Fibroblast of lung (primary cell): ENCODE data around the gene LMNTD1. TPM values are rescaled to one million over a fixed set of nuclear protein-coding genes. Genes with fewer than 3 reads are reported as not detected.

Experiments
- DNase-seq, 2 donors: peaks; one replicate each; pipeline versions ENCODE4 v3.0.0 to v3.0.0-alpha.2; 2010; ENCODE audit warnings: low read depth in 2 of 2
- H2AFZ ChIP-seq: 2 replicates; pipeline ENCODE4 v1.5.1; 2012; ENCODE audit warnings: low read length, control low read depth, inconsistent platforms
- H3K27ac ChIP-seq: 2 replicates; pipeline ENCODE4 v1.5.1; 2011; ENCODE audit warnings: low read length, control low read depth; ENCODE audit not compliant: insufficient read depth
- H3K27me3 ChIP-seq: 2 replicates; pipeline ENCODE4 v1.5.1; 2011; ENCODE audit warnings: mild to moderate bottlenecking, low read length; ENCODE audit not compliant: control insufficient read depth, insufficient read depth
- H3K36me3 ChIP-seq: 2 replicates; pipeline ENCODE4 v1.5.1; 2011; ENCODE audit warnings: low read length; ENCODE audit not compliant: control insufficient read depth, insufficient read depth
- H3K4me1 ChIP-seq: 2 replicates; pipeline ENCODE4 v1.5.1; 2011; ENCODE audit warnings: low read length; ENCODE audit not compliant: control insufficient read depth, insufficient read depth; ENCODE audit errors: extremely low read depth
- H3K4me2 ChIP-seq: 2 replicates; pipeline ENCODE4 v1.5.1; 2011; ENCODE audit warnings: low read length, control low read depth; ENCODE audit not compliant: insufficient read depth; ENCODE audit errors: extremely low read depth
- H3K4me3 ChIP-seq, 4 experiments: fragments of 200-600 bp in 1 of 4; sonication (generic) in 1 of 4; replicated peaks in 1 of 4; 2 replicates each; pipeline ENCODE4 v1.5.1; 2011 to 2016; ENCODE audit warnings: low read length in 4 of 4, low read depth in 3 of 4, mild to moderate bottlenecking in 3 of 4, control low read depth in 2 of 4, inconsistent platforms in 1 of 4, mixed read lengths in 1 of 4; ENCODE audit not compliant: insufficient read depth in 1 of 4; ENCODE audit errors: control extremely low read depth in 1 of 4
- H3K79me2 ChIP-seq: 2 replicates; pipeline ENCODE4 v1.5.1; 2012; ENCODE audit warnings: mild to moderate bottlenecking, low read length, inconsistent platforms; ENCODE audit not compliant: control insufficient read depth, insufficient read depth
- H3K9ac ChIP-seq: 2 replicates; pipeline ENCODE4 v1.5.1; 2011; ENCODE audit warnings: mild to moderate bottlenecking, low read length, control low read depth; ENCODE audit not compliant: insufficient read depth
- H3K9me3 ChIP-seq: 2 replicates; pipeline ENCODE4 v1.5.1; 2012; ENCODE audit warnings: low read depth, low read length; ENCODE audit not compliant: control insufficient read depth, insufficient read depth
- H4K20me1 ChIP-seq: 2 replicates; pipeline ENCODE4 v1.5.1; 2011; ENCODE audit warnings: low read length; ENCODE audit not compliant: control insufficient read depth, insufficient read depth; ENCODE audit errors: extremely low read depth
- CTCF ChIP-seq, 2 donors: IDR thresholded peaks in 1 of 2; conservative IDR thresholded peaks in 1 of 2; 1 replicate in 1 of 2; 2 replicates in 1 of 2; pipeline ENCODE4 v1.5.1; 2011 to 2012; ENCODE audit warnings: low read length in 2 of 2, control low read depth in 1 of 2, inconsistent platforms in 1 of 2, low read depth in 1 of 2, mild to moderate bottlenecking in 1 of 2
- EZH2 ChIP-seq: IDR thresholded peaks from 2 replicates; pipeline ENCODE4 v1.5.1; 2012; ENCODE audit warnings: low read length, control low read depth, mild to moderate bottlenecking; ENCODE audit errors: missing control alignments
- polyA plus RNA-seq, 2 donors: library from polyadenylated mRNA; depleted of rRNA in 1 of 2; stranded (reverse) in 1 of 2; unstranded in 1 of 2; fragments of >200 nt; gene quantifications; 2 replicates each; pipeline ENCODE4 v1.2.1, GENCODE V29; 2011 to 2012; ENCODE audit warnings: missing spikeins in 1 of 2
- total RNA-seq: library from RNA; depleted of rRNA; stranded (reverse); fragments of >200 nt; gene quantifications from 2 replicates; pipeline ENCODE4 v1.2.1, GENCODE V29; 2014

LMNTD1 gene
- total and polyA plus RNA-seq, 2 donors (not counting 1 experiment from before 2014, with no cell fraction given) = not detected

GRCh38 chr12:25573346-25573745, 20.3 kb upstream of the LMNTD1 start:
- Histone ChIP-seq H3K27ac (no peak overlapping the region), H4K20me1 (no peaks in the 10 kb centered on the region), H3K4me3 (no peak overlapping the region), H2AFZ (no peak overlapping the region), H3K36me3 (no peaks in the 10 kb centered on the region), H3K27me3 (no peaks in the 10 kb centered on the region), H3K4me1 (no peaks in the 10 kb centered on the region), H3K9me3 (no peaks in the 10 kb centered on the region), H3K4me2 (no peak overlapping the region), H3K79me2 (no peaks in the 10 kb centered on the region), H3K9ac (no peak overlapping the region)
- TF ChIP-seq CTCF (conservative IDR thresholded peaks at IDR 0.05 in 1 of 2, IDR thresholded peaks at IDR 0.05 in 1 of 2; ENCODE audit: low read depth in 1 of 2, low read length in 2 of 2) (no peak), EZH2 (no peak)
- no peak for DNase-seq

GRCh38 chr12:25570418-25570817, 17.3 kb upstream of the LMNTD1 start:
- Histone ChIP-seq H3K79me2 (no peaks in the 10 kb centered on the region), H3K4me1 (no peaks in the 10 kb centered on the region), H3K9me3 (no peaks in the 10 kb centered on the region), H3K4me2 (no peak overlapping the region), H3K4me3 (no peak overlapping the region), H3K9ac (no peak overlapping the region), H2AFZ (no peak overlapping the region), H3K36me3 (no peaks in the 10 kb centered on the region), H4K20me1 (no peaks in the 10 kb centered on the region), H3K27me3 (no peaks in the 10 kb centered on the region), H3K27ac (no peak overlapping the region)
- DNase-seq = no peak
- TF ChIP-seq EZH2 (no peak), CTCF (conservative IDR thresholded peaks at IDR 0.05 in 1 of 2, IDR thresholded peaks at IDR 0.05 in 1 of 2; ENCODE audit: low read depth in 1 of 2, low read length in 2 of 2) (no peak)

- Histone ChIP-seq H3K79me2 (no peaks in the 10 kb centered on the region), H3K27ac (no peak overlapping the region), H3K4me2 (no peak overlapping the region), H3K36me3 (no peaks in the 10 kb centered on the region), H3K4me3 (no peak overlapping the region), H3K9ac (no peak overlapping the region), H3K27me3 (no peaks in the 10 kb centered on the region), H4K20me1 (no peaks in the 10 kb centered on the region), H2AFZ (no peak overlapping the region), H3K9me3 (no peaks in the 10 kb centered on the region), H3K4me1 (no peaks in the 10 kb centered on the region)
- TF ChIP-seq CTCF (conservative IDR thresholded peaks at IDR 0.05 in 1 of 2, IDR thresholded peaks at IDR 0.05 in 1 of 2; ENCODE audit: low read depth in 1 of 2, low read length in 2 of 2) = no peak
- TF ChIP-seq EZH2 = no peak
- no peak for DNase-seq
These were observed 13.3 kb upstream of the LMNTD1 start for GRCh38 chr12:25566202-25566949.
